Suppressor macrophage (primary cell): ENCODE results near the gene APLP2.
A peak's percentile ranks its signal among the peaks of the same experiment; 100 is the strongest.

Experiments
- DNase-seq, 4 experiments: peaks; one replicate each; pipeline ENCODE4 v3.0.0-alpha.2; 2020 to 2022

APLP2 gene

GRCh38 chr11:130146796-130147195 is 77.1 kb downstream of the APLP2 start:
- peak; percentile 90 to 98 (median 95) for DNase-seq

- no peak for DNase-seq
Measured at GRCh38 chr11:130148796-130149326, 79.2 kb downstream of the APLP2 start.

GRCh38 chr11:130150790-130151189 is 81.1 kb downstream of the APLP2 start:
- DNase-seq = no peak

DNA sequence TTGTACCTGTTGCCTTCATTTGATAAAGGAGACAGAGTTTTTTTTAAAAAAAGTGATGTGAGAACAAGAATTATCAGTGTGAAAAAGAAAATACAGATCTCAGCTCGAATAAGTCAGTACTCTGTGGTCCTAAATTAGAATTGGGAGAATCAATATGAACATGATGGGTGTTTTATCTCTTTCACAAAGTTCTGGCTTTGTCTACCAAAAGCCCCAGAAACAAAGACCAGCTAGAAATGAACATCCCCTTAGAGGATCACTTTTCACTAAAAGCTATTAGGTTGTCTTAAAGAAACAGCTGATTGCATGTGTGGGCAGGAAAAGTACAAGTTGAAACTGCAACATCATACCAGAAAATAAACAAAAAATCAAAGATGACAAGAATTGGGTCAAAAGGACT is 81.5 kb downstream of the APLP2 start:
- no peak for DNase-seq

GRCh38 chr11:130156108-130157022 is 86.7 kb downstream of the APLP2 start:
- peak; percentile 77 to 89 (median 88) for DNase-seq

DNA sequence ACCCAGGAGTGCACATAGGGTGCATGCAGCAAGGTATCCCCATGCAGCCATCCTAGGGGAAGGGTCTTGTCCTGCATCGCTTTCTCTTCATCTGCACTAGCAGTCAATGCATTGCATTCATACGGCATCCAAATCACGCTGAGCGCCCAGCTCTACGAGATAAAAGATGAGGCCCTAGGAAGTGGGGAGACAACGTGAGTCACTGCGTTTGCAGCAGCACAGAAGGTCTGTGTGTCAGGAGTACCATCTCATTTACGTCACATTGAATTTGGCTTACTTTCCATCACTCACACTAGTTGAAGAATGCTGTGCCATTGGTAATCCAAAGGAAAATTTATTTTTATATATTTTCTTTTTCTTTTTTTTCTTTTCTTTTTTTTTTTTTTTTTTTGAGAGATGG is 87.4 kb downstream of the APLP2 start:
- DNase-seq = peak; percentile 41 to 64 (median 60)

- DNase-seq = peak in 1 of 4 experiments; percentile 16
Measured at GRCh38 chr11:130157840-130158239, 88.1 kb downstream of the APLP2 start.

DNA sequence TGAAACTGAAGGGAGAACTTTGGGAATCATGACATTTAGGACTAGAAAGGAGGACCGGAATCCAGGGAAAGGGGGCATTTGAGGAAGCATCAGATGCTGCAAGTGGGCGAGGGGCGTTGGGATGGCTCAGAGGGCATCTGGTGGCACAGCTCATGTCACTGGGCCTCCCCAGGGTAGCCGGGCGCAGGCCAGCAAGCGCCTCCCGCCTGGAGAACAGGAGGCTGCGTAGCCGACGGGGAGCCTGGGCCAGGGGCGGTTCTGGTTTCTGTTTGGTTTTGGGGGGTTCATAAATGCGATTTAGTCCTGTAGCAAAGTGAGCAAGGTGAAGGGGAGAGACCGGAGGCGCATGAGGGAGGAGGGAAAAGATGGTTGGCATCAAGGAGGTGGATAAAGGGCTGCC is 89.4 kb downstream of the APLP2 start:
- no peak for DNase-seq

DNA sequence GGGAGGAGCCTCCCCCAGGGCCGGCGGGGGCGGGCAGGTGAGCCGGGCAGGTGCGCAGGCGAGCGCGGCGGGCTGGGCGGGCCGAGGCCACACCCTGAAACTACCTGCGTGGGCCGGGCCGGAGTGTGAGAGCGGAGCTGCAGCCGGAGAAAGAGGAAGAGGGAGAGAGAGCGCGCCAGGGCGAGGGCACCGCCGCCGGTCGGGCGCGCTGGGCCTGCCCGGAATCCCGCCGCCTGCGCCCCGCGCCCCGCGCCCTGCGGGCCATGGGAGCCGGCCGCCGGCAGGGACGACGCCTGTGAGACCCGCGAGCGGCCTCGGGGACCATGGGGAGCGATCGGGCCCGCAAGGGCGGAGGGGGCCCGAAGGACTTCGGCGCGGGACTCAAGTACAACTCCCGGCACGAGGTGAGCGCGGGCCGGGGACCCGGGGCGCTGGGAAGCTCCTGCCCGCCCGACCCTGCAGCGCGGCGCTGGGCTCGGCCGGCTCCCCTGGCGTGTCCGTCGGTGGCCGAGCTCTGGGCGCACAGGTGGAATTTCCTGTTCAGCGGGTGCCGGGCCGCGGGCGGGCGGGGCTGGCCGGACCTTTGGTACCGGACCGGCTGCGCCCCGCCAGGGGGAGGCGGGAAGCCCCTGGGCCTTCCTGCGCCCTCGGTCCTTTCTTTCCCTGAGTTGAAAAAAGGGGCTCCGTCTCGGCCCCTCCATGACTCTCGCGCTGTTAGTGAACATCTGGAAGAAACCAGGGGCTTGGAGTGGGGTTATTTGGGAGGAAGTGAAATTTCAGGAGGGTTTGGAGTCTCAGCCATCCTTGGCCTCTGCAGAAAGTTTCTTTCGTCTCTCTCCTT is 90.2 kb downstream of the APLP2 start, which contains the start of gene ST14:
Gene ST14, plus strand, starts transcription at position 126 of the 841 bp plus-strand sequence. Its CDS starts 198 bp downstream, at position 324.
- DNase-seq = peak; percentile 56 to 87 (median 70)

- DNase-seq = peak; percentile 16 to 57 (median 39)
Measured at GRCh38 chr11:130160498-130161155, 90.9 kb downstream of the APLP2 start.

GRCh38 chr11:130161441-130162145 is 91.9 kb downstream of the APLP2 start:
- peak in 1 of 4 experiments; percentile 32 for DNase-seq

- DNase-seq = peak; percentile 57 to 73 (median 70)
Measured at GRCh38 chr11:130162733-130163132, 93.0 kb downstream of the APLP2 start.

GRCh38 chr11:130163346-130164220 is 93.9 kb downstream of the APLP2 start:
- DNase-seq = peak; percentile 72 to 85 (median 82)

DNA sequence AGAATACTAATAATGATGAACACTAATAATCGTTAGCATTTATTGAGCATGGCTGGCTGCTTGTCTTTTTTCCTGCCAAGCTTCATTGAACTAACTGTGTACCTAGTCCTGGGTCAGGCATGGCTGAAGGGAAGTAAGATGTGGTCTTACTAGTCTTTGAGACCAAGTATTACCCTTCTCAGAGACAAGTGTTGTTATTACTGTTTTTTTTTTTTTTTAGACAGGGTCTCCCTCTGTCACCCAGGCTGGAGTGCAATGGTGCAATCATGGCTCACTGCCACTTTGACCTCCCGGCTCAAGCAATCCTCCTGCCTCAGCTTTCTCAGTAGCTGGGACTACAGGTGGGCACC is 94.5 kb downstream of the APLP2 start:
- DNase-seq = no peak

GRCh38 chr11:130165601-130166456 is 96.1 kb downstream of the APLP2 start:
- DNase-seq = peak; percentile 89 to 96 (median 92)

- DNase-seq = peak; percentile 81 to 96 (median 84)
Measured at GRCh38 chr11:130166457-130166784, 96.7 kb downstream of the APLP2 start.

DNA sequence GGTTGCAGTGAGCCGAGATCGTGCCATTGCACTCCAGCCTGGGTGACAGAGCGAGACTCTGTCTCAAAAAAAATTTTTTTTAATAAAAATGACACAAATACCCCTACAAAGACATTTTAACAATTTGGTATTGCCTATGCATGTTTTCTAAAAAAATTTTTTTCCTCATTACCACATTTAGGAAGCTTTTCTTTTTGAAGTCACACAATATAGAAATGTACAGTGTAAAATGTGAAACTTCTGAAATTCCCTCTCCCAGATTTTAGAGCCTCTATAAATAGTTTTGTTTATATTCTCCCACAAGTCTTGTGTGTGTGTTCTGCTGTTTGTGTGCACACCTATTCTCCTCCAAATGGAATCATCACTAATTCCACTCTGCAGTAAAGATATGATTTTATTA is 97.5 kb downstream of the APLP2 start:
- DNase-seq = no peak

GRCh38 chr11:130168105-130168504 is 98.4 kb downstream of the APLP2 start:
- no peak for DNase-seq

DNA sequence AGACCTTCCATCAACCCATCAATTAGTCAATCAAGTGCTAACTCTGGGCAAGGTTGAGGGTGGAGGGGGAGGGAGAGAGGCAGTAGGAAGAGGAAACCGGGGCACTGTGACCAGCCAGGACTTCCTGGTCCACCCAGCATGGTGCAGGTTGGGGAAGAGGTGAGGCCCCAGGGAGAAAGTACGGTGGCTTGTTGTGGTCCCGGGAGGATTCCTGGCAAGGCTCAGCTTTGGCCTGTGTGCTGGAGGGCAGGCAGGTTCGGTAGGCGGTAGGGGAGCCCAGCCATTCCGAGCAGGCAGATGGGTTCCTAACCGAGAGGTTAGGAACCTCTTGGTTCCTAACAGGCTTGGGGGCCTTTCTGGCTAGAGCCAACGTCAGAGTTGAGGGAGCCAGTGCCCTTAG is 100.7 kb downstream of the APLP2 start:
- no peak for DNase-seq

DNA sequence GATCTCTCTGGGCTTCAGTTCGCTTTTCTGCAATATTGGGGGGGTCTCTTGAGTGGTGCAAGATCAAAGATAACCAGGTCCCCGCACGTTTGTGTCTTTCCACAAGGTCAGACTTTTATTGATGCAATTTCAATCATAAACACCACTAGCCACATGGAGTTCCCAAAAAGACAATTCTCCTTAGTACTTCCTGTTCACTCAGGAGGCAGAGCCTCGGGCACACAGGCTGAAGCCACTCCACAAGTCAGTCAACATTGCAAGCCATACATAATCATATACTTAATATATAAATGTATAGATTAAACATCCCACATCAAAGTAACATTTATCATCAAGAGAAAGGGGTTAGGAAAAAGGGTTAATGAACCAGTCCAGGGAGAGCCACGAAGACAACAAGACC is 101.8 kb downstream of the APLP2 start:
- DNase-seq = peak; percentile 35 to 58 (median 40)
